Panc1 (cell line): ENCODE results near the gene TLCD3B. TPM values are rescaled to one million over a fixed set of nuclear protein-coding genes. Genes with fewer than 3 reads are reported as not detected.

Experiments used
- ATAC-seq: fragments of 200-7000 bp; cut with Tn5 transposase; 2 replicates; pipeline ENCODE4 v1.9.1; 2020; ENCODE audit warnings: mild to moderate bottlenecking, moderate library complexity
- BruUV-seq: library from RNA; stranded (reverse); fragments of 400-500 nt; replicated peaks from 2 replicates; lab custom pipeline; 2021; lab: Mats Ljungman, UMichigan
- CTCF ChIA-PET: fragments of 300-600 bp; sonication (Branson Sonifier 250); formaldehyde crosslinking; loops from one replicate; lab custom pipeline; 2022; ENCODE audit warnings: antibody characterized with exemption; lab: Charles Lee
- POLR2A ChIA-PET: fragments of 300-600 bp; sonication (Branson Sonifier 250); formaldehyde crosslinking; loops from one replicate; lab custom pipeline; 2022; ENCODE audit warnings: antibody characterized with exemption; lab: Charles Lee
- DNase-seq: peaks from one replicate; pipeline ENCODE4 v3.0.0-alpha.2; 2010; ENCODE audit warnings: low read depth, low spot score
- H3K27ac ChIP-seq: 2 replicates; pipeline ENCODE4 v1.5.1; 2011; ENCODE audit warnings: mild to moderate bottlenecking, low read length, inconsistent platforms
- H3K27me3 ChIP-seq: fragments of 200-500 bp; sonication (Bioruptor generic); 2 replicates; pipeline ENCODE4 v1.6.0; 2014; ENCODE audit warnings: low read length, inconsistent platforms; ENCODE audit not compliant: control insufficient read depth, insufficient read depth
- H3K36me3 ChIP-seq: fragments of 200-500 bp; sonication (Bioruptor generic); 2 replicates; pipeline ENCODE4 v1.5.1; 2014; ENCODE audit warnings: inconsistent platforms, mild to moderate bottlenecking, low read length, moderate library complexity; ENCODE audit not compliant: control insufficient read depth, insufficient read depth
- H3K4me1 ChIP-seq: 2 replicates; pipeline ENCODE4 v1.5.1; 2011; ENCODE audit warnings: inconsistent platforms, mild to moderate bottlenecking, low read length, moderate library complexity; ENCODE audit not compliant: control insufficient read depth, insufficient read depth
- H3K4me3 ChIP-seq, 2 experiments: 2 replicates each; pipeline ENCODE4 v1.5.1; 2011 to 2012; ENCODE audit warnings: low read depth in 2 of 2, low read length in 2 of 2, mild to moderate bottlenecking in 2 of 2, inconsistent platforms in 1 of 2, moderate library complexity in 1 of 2
- H3K9me3 ChIP-seq: fragments of 200-500 bp; sonication (Bioruptor generic); 2 replicates; pipeline ENCODE4 v1.5.1; 2014; ENCODE audit warnings: low read depth, mild to moderate bottlenecking, inconsistent platforms, low read length, moderate library complexity; ENCODE audit not compliant: control insufficient read depth, insufficient read depth
- POLR2AphosphoS5 ChIP-seq: IDR thresholded peaks from 2 replicates; pipeline ENCODE4 v1.6.1; 2012; ENCODE audit warnings: mild to moderate bottlenecking, low read depth, low read length, moderate library complexity
- SIN3A ChIP-seq: IDR thresholded peaks from 2 replicates; pipeline ENCODE4 v1.6.1; 2012; ENCODE audit warnings: low read depth, mild to moderate bottlenecking, low read length, moderate library complexity, borderline replicate concordance; ENCODE audit not compliant: insufficient read depth
- TCF7L2 ChIP-seq: IDR thresholded peaks from 2 replicates; pipeline ENCODE4 v1.6.1; 2011; ENCODE audit warnings: mild to moderate bottlenecking, low read depth, low read length, inconsistent platforms
- in situ Hi-C: cut with HindIII; loops from 2 replicates; pipeline ENCODE4 v1.10.0; 2016; ENCODE audit warnings: low sequenced_read_pairs, low pct_unique_long_range_greater_than_20kb
- intact Hi-C: fragments of 100-400 bp; cut with micrococcal nuclease; formaldehyde crosslinking; loops from one replicate; pipeline ENCODE4 v1.10.0; 2022; ENCODE audit not compliant: unreplicated experiment
- total RNA-seq: library from RNA; stranded (reverse); gene quantifications from one replicate; pipeline ENCODE4 v1.2.1, GENCODE V29; 2021; ENCODE audit not compliant: unreplicated experiment
- TF ChIP-seq, protein P1 (sequence below), 2 experiments: IDR thresholded peaks; 2 replicates each; pipeline ENCODE4 v1.6.1; 2011 to 2012; ENCODE audit warnings: low read depth in 2 of 2, control low read depth in 1 of 2, low read length in 1 of 2, mild to moderate bottlenecking in 1 of 2, moderate library complexity in 1 of 2; ENCODE audit not compliant: insufficient read depth in 1 of 2
- TF ChIP-seq, protein P2 (sequence below): fragments of 450-650 bp; IDR thresholded peaks from 2 replicates; pipeline ENCODE4 v1.5.1; 2017; ENCODE audit warnings: mild to moderate bottlenecking

The TLCD3B gene
- total RNA-seq, 1 experiment from 2014 or later, result 3.5 TPM

DNA sequence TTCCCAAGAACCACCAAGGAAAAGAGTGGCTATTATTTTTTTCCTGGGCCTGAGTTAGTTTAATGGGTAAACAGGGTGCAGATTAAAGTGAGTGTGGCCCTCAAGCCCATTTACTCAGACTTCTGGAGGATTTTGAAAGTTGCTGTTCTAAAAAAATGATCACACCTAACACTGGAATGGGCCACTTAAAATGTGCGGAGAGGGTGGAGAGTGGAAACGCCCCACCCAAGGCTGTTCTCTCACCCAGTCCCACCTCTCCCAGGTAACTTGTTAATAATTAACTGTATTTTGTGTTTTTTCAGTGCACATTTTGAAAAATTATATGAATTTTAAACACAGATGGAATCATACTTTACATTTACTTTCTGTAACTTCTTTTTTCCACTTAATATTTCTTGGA is 41.0 kb downstream of the TLCD3B start:
- in situ Hi-C loops (no loop called here), intact Hi-C loops (no loop called here)
- Histone ChIP-seq H3K9me3 (no peaks in the 10 kb centered on the region), H3K4me1 (peaks cover 26% of the 10 kb centered on the region), H3K36me3 (peaks cover 11% of the 10 kb centered on the region), H3K27ac (no peak overlapping the region), H3K4me3 (no peak overlapping the region), H3K27me3 (no peaks in the 10 kb centered on the region)
- no peak for ATAC-seq
- ChIA-PET POLR2A (no interaction called here), CTCF (interaction anchor here (1.0 kb wide), 1 partner anchor 16 kb away, joined by 3 read pairs; no protein-coding TSS in a partner anchor)
- TF ChIP-seq TCF7L2 (no peak), POLR2AphosphoS5 (no peak), SIN3A (no peak)
- TF ChIP-seq, protein P1, sequence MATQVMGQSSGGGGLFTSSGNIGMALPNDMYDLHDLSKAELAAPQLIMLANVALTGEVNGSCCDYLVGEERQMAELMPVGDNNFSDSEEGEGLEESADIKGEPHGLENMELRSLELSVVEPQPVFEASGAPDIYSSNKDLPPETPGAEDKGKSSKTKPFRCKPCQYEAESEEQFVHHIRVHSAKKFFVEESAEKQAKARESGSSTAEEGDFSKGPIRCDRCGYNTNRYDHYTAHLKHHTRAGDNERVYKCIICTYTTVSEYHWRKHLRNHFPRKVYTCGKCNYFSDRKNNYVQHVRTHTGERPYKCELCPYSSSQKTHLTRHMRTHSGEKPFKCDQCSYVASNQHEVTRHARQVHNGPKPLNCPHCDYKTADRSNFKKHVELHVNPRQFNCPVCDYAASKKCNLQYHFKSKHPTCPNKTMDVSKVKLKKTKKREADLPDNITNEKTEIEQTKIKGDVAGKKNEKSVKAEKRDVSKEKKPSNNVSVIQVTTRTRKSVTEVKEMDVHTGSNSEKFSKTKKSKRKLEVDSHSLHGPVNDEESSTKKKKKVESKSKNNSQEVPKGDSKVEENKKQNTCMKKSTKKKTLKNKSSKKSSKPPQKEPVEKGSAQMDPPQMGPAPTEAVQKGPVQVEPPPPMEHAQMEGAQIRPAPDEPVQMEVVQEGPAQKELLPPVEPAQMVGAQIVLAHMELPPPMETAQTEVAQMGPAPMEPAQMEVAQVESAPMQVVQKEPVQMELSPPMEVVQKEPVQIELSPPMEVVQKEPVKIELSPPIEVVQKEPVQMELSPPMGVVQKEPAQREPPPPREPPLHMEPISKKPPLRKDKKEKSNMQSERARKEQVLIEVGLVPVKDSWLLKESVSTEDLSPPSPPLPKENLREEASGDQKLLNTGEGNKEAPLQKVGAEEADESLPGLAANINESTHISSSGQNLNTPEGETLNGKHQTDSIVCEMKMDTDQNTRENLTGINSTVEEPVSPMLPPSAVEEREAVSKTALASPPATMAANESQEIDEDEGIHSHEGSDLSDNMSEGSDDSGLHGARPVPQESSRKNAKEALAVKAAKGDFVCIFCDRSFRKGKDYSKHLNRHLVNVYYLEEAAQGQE (IDR thresholded peaks at IDR 0.05; ENCODE audit: insufficient read depth in 1 of 2, low read depth in 2 of 2, low read length in 1 of 2), result no peak
- TF ChIP-seq, protein P2, sequence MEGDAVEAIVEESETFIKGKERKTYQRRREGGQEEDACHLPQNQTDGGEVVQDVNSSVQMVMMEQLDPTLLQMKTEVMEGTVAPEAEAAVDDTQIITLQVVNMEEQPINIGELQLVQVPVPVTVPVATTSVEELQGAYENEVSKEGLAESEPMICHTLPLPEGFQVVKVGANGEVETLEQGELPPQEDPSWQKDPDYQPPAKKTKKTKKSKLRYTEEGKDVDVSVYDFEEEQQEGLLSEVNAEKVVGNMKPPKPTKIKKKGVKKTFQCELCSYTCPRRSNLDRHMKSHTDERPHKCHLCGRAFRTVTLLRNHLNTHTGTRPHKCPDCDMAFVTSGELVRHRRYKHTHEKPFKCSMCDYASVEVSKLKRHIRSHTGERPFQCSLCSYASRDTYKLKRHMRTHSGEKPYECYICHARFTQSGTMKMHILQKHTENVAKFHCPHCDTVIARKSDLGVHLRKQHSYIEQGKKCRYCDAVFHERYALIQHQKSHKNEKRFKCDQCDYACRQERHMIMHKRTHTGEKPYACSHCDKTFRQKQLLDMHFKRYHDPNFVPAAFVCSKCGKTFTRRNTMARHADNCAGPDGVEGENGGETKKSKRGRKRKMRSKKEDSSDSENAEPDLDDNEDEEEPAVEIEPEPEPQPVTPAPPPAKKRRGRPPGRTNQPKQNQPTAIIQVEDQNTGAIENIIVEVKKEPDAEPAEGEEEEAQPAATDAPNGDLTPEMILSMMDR, result no peak
- no peak for DNase-seq
- no TSS peak for BruUV-seq

DNA sequence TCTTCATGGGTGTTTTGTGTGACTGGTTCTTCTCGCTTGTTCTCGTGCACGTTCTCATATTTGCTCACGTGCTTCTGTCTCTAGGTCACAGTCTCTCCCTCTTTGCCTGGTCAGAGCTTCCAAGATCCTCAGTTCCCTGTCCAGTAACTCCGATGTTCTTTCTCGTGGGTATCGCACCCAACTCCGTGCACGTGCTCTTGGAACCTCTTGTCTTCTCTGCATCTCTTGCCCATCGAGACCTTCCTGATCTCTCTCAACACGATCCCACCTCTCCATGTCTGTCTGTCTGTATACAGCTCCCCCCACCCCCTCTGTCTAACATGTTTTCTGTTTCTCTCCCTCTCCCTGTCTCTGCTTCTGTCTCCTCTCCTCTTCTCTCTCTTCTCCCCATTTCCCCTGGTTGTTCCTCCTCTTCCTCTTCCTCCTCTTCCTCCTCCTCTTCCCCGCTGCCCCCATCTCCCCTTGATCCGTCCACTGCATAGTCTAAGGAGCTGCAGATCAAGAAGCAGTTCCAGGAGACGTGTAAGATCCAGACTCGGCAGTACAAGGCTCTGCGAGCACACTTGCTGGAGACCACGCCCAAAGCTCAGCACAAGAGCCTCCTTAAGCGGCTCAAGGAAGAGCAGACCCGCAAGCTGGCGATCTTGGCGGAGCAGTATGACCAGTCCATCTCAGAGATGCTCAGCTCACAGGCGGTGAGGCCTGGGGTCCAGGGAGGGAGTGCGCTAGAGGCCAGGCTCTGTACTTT is 41.8 kb downstream of the TLCD3B start:
- CTCF ChIA-PET, result interaction anchor here (1.0 kb wide), 1 partner anchor 16 kb away, joined by 3 read pairs; no protein-coding TSS in a partner anchor
- Histone ChIP-seq H3K36me3 (peaks cover 13% of the 10 kb centered on the region), H3K27ac (no peak overlapping the region), H3K9me3 (no peaks in the 10 kb centered on the region), H3K4me1 (peaks cover 19% of the 10 kb centered on the region), H3K27me3 (no peaks in the 10 kb centered on the region), H3K4me3 (no peak overlapping the region)
- BruUV-seq, result TSS peak; percentile 30
- DNase-seq (no peak), ATAC-seq (no peak)
- POLR2A ChIA-PET, result no interaction called here
- intact Hi-C loops, result no loop called here
- TF ChIP-seq POLR2AphosphoS5, result no peak
- TF ChIP-seq, protein P1 (IDR thresholded peaks at IDR 0.05; ENCODE audit: insufficient read depth in 1 of 2, low read depth in 2 of 2, low read length in 1 of 2), result no peak
- TF ChIP-seq SIN3A, result no peak
- no peak for TF ChIP-seq TCF7L2
- TF ChIP-seq, protein P2, result no peak
- in situ Hi-C loops, result no loop called here
